HG03460 (cell line): Measurements from ENCODE around the gene PACSIN2.
A peak's percentile ranks its signal among the peaks of the same experiment; 100 is the strongest.

Experiments
- ATAC-seq: cut with Tn5 transposase; IDR thresholded peaks from one replicate; pipeline ENCODE4 v1.9.1; 2021; ENCODE audit not compliant: unreplicated experiment

Gene PACSIN2

DNA sequence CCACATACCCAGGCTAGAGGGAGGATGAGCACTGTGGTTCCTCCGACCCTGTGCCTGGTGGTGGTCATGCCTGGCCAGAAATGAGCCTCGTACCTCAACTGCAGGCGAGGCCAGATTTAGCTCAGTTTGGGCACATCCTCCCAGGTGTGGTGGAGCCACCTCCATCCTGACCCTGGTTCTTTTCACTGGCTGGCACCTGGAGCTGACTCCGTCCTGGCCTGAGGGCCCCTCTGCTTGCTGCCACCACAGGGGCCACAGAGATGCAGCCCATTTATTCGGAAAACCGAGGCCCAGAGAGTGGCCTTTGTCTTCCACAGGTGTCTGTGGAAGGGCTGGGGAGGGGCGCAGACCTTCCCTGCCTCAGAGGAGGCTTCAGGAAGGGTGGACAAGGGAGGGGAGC, 148.8 kb downstream of the PACSIN2 start:
- ATAC-seq: no peak

DNA sequence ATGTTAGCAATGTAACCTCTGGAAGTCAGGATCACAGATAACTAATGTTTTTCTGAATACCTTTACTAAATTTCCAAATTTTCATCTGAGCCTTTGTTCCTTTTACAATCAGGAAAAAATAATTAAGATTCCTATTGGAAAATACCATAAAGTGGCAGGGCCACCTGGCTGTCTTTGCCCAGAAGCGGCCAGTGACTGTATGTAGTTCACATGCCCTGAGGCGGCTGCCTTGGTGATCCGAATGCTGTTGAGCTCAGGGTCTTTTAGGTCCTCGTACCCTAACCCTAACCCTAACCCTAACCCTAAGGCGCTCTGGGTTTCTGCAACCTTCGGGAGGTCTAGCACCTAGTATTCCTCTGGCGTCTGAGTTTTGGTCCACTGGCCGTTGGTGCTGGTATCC, 149.4 kb downstream of the PACSIN2 start:
- ATAC-seq: no peak

DNA sequence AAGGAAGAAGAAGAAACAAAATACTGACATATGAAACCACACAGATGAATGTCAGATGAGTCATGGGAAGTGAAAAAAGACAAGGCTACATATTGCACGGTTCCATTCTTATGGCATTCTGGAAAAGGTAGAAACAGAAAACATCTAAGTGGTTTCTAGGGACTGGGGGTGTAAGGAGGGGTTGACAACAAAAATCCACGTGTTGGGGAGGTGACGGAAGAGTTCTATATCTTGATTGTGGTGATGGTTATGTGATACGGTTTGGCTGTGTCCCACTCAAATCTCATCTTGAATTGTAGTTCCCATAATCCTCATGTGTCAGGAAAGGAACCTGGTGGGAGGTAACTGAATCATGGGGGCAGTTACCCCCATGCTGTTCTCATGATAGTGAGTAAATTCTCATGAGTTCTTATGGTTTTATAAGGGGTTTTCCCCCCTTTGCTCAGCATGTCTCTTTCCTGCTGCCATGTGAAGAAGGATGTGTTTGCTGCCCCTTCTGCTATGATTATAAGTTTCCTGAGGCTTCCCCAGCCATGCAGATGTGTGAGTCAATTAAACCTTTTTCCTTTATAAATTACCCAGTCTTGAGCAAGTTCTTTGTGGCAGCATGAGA, 151.5 kb downstream of the PACSIN2 start:
- ATAC-seq: no peak

- no peak for ATAC-seq
Observed at GRCh38 chr22:42862045-42862734, 152.8 kb downstream of the PACSIN2 start.

GRCh38 chr22:42860968-42861367, 154.0 kb downstream of the PACSIN2 start:
- no peak for ATAC-seq

DNA sequence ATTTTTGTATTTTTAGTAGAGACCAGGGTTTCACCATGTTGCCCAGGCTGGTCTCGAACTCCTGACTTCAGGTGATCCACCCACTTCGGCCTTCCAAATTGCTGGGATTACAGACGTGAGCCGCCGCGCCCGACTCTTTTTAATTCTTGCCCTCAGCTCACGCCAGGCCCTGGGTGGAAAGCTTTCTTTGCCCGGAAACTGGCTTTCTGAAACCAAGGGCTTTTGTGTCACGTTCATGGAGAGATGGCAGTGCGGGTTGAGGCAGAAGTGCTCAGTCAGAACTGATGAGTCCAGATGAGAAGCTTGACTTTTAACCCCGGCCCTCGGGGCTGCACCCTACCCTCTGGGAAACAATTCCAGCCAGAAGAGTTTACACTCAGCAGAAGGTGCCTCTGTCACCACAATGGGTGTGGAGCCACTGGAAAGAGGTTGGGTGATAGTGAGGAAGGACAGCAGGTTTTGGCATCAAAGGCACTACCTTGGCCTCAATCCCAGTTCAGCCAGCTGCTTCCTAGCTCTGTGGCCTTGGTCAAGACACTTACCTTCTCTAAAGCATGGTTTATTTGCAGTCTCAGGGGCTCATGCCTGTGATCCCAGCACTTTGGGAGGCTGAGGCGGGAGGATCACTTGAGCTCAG, 157.0 kb downstream of the PACSIN2 start:
- ATAC-seq: no peak

- peak; percentile 64 for ATAC-seq
Observed at GRCh38 chr22:42856865-42857704, 157.9 kb downstream of the PACSIN2 start, which contains the start of gene ARFGAP3. ARFGAP3 (minus strand) TSS chr22:42857273; CDS start chr22:42857182, 91 bp downstream.

DNA sequence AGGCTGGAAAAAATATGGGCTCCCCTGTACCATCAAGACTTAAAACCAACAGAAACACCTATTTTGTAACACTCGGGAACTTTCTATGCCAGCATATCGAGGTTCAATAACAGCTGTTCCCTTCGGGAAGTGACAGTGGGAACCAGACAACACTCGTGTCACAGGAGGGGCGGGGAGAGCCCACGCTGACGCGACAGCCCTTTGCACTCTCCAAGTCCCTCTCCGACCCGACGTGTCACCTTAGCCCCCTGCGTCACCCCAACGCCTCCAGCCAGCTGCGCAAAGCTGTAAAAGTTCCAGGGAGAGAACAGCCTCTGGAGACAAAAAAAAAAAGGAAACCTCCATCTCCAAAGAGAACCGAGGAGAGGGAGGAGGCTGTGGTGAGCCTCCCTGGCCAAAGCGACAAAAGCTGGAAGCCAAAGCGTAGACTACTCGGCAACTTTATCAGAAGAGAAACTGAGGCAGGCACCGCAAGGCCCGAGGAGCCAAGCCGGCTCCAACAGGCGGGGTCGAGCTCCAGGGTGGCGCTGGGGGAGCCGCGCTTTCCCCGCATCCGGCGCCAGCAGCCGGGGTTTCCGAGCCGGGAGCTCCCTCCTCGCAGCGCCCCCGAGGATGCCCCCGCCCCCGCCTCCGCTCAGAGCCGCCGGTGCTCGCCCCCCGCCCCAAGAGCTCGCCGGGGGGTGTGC, 158.6 kb downstream of the PACSIN2 start:
- ATAC-seq: peak; percentile 20

- ATAC-seq: no peak
Observed at GRCh38 chr22:42855721-42856120, 159.2 kb downstream of the PACSIN2 start.

DNA sequence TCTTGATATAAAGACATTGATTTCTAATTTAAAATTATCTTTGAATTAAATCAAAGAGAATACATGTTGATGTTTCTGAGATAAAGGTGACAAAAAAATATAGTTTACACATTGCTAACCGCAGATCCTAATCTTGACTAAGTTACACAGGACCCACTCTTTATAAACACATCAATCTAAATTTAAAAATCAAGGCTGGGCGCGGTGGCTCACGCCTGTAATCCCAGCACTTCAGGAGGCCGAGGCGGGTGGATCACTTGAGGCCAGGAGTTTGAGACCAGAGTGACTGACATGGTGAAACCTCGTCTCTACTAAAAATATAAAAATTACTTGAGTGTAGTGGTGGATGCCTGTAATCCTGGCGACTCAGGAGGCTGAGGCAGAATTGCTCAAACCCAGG, 159.7 kb downstream of the PACSIN2 start:
- no peak for ATAC-seq

DNA sequence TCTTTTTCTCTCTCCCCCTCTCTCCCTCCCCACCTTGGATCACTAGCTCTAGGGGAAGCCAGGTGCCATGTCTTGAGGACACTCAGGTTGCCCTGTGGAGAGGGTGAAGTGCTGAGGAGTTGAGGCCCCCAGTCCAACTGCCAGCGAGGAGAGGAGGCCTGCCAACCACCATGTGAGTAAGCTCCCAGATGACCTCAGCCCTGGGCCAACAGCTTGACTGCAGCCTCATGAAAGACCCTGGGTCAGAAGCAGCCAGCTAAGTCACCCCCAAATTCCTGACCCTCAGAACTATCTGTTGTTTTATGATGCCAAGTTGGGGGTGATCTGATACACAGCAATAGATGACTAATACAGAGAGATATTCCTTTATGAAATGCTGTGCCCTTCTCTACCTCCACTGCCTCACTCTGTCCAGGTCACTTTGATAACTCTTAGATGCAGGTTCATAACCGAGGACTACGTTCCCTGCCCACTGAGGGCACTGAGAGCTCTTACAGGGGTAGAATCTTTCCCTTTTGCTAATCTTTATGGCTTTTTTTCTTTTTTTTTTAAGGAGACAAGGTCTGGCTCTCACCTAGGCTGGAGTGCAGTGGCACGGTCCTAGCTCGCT, 165.9 kb downstream of the PACSIN2 start:
- no peak for ATAC-seq

GRCh38 chr22:42847110-42847509, 167.8 kb downstream of the PACSIN2 start:
- no peak for ATAC-seq

DNA sequence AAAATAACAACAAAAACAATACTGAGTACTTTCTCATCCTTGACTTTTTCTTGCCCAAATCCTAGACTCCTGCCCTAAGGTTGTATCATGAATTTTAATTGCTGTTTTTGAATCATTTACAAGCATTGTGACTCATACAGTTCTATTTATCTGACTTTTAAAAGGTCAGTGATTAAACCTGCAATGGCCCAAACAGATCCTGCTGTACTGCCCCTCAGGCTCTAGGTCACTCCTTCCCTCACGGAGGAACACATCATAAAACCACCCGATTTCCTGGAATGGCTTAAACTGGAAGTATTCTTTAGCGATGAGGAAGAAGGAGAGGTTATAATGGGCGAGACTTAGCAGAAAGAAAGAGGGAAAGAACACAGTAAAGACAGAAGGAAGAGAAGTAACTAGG, 170.2 kb downstream of the PACSIN2 start:
- ATAC-seq: no peak

GRCh38 chr22:42842658-42843370, 172.1 kb downstream of the PACSIN2 start:
- no peak for ATAC-seq

DNA sequence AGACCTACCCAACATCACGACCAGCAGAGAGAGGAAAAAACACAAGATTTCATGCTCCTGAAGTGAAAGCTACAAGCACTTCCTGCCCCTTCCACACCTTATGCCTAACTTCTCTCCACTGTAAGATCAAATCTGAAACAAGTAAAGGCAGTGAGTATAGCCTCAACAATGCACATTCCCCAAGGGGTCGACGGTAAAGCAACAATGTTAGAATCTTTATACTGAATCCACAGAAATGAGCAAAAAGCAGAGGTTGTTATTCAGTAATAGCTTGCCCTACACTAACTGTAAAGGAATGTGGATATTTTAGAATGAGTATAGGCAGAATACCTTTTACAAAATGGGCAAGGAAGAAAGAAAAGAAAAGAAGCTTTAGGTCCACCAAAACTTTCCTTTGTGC, 173.5 kb downstream of the PACSIN2 start:
- no peak for ATAC-seq

DNA sequence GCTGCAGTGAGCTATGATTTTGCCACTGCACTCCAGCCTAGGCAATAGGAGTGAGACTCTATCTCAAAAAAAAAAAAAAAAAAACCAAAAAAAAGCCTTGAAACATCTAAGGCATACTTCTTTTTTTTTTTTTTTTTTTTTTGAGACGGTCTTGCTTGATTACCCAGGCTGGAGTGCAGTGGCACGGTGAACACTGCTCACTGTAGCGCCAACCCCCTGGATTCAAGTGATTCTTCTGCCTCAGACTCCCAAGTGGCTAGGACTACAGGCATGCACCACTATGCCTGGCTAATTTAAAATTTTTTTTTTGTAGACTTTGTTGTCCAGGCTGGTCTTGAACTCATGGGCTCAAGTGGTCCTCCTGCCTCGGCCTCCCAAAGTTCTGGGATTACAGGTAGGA, 177.4 kb downstream of the PACSIN2 start:
- ATAC-seq: no peak

- no peak for ATAC-seq
Observed at GRCh38 chr22:42836026-42836425, 178.9 kb downstream of the PACSIN2 start.

DNA sequence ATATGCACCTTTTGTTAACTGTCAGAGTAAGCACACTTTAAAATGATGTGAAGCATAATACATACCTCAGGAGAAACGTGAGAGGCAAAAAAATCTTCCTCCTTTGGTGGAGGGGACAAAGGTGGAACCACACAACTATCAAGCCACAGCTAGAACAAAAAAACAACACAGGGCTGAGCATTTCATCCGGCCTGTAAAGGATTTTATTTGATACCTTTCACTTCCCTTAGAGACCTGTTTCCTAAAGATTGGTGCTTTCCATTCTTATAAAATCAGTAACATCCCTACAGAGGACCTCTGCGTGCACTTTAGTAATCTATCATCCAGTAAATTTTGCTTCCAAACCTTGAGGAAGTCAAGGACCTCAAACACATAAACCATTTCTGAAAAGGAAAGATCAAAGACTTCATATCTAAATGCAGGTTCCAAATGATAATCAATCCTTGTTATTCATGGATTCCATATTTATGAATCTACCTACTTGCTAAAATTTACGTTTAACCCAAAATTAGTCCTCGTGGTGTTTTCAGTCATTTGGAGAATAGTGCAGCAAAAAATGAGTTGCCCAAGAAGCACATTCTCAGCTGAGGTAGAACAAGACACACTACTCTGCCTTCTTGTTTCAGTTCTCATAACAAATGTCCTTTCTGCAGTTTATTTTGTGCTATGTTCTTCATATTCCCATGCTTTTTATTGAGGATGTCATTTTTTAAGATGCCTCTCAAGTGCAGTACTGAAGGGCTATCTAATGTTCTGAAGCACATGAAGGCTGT, 180.6 kb downstream of the PACSIN2 start:
- ATAC-seq: no peak

DNA sequence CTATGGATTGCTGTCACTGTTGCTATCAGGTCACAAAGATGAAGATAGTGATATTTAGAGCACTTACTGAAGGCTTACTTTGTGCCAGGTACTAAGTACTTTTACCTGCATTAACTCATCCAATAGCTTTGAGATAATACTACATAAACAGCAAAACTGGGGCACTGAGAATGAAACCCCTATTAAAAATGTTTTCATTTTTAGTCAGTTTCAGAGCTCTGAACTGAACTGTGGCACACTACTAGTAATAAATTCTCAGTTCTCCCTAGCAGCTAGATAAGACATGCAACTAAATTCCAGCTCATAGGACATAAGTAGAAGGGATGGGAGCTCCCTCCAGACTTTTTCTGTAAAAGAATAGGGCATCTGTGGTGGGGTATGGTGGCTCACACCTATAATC, 181.8 kb downstream of the PACSIN2 start:
- ATAC-seq: no peak
